ENCODE results near the gene ENTPD6. TPM values are rescaled to one million over a fixed set of nuclear protein-coding genes. Genes with fewer than 3 reads are reported as not detected.

Gene ENTPD6
- polyA plus RNA-seq, 1 donor from 2014 or later: 143 TPM

DNA sequence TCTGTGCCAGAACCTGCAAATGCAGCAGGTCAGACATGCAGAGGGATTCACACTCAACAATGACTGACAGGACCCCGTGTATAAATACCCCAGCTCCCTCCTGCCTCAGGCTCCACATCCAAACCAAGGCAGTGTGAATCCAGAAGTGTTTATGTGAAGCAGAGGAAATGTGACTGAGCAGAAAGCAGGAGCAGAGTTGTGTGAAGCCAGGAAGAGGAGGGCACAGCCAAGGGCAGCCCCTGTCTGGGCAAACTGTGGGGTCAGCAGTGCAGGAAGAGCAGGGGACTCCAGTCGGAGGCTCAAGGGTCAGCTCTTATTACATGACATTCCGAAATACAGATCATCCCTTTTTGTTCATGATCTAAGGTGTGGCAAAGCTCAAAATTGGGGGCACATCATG, 19.3 kb upstream of the ENTPD6 start:
- Histone ChIP-seq H3K27me3 (ENCODE audit: insufficient read depth, low read depth, low read length) (no peaks in the 10 kb centered on the region), H3K4me3 (ENCODE audit: low read length) (no peak overlapping the region), H3K36me3 (ENCODE audit: insufficient read depth, low read length) (no peaks in the 10 kb centered on the region), H3K79me2 (replicated peaks; ENCODE audit: insufficient read depth, low read length) (no peaks in the 10 kb centered on the region), H3K9me3 (ENCODE audit: low read length) (peaks cover 5% of the 10 kb centered on the region), H3K4me2 (ENCODE audit: low read length) (no peak overlapping the region), H2AFZ (ENCODE audit: low read depth, low read length) (no peak overlapping the region), H3K9me2 (ENCODE audit: insufficient read depth, low read length) (no peaks in the 10 kb centered on the region), H3K27ac (ENCODE audit: low read length) (no peak overlapping the region), H4K20me1 (ENCODE audit: insufficient read depth) (no peaks in the 10 kb centered on the region), H3F3A (ENCODE audit: insufficient read depth, low read length, poor library complexity, severe bottlenecking) (no peaks in the 10 kb centered on the region), H3K9ac (ENCODE audit: low read length) (no peak overlapping the region)
- TF ChIP-seq EP300 (conservative IDR thresholded peaks at IDR 0.05; ENCODE audit: poor library complexity, severe bottlenecking) (no peak), EZH2 (IDR thresholded peaks at IDR 0.05; ENCODE audit: borderline replicate concordance, insufficient read depth, low read length, poor library complexity, severe bottlenecking) (no peak)
- TF ChIP-seq, protein P1, sequence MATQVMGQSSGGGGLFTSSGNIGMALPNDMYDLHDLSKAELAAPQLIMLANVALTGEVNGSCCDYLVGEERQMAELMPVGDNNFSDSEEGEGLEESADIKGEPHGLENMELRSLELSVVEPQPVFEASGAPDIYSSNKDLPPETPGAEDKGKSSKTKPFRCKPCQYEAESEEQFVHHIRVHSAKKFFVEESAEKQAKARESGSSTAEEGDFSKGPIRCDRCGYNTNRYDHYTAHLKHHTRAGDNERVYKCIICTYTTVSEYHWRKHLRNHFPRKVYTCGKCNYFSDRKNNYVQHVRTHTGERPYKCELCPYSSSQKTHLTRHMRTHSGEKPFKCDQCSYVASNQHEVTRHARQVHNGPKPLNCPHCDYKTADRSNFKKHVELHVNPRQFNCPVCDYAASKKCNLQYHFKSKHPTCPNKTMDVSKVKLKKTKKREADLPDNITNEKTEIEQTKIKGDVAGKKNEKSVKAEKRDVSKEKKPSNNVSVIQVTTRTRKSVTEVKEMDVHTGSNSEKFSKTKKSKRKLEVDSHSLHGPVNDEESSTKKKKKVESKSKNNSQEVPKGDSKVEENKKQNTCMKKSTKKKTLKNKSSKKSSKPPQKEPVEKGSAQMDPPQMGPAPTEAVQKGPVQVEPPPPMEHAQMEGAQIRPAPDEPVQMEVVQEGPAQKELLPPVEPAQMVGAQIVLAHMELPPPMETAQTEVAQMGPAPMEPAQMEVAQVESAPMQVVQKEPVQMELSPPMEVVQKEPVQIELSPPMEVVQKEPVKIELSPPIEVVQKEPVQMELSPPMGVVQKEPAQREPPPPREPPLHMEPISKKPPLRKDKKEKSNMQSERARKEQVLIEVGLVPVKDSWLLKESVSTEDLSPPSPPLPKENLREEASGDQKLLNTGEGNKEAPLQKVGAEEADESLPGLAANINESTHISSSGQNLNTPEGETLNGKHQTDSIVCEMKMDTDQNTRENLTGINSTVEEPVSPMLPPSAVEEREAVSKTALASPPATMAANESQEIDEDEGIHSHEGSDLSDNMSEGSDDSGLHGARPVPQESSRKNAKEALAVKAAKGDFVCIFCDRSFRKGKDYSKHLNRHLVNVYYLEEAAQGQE (IDR thresholded peaks at IDR 0.05; ENCODE audit: borderline replicate concordance): no peak

DNA sequence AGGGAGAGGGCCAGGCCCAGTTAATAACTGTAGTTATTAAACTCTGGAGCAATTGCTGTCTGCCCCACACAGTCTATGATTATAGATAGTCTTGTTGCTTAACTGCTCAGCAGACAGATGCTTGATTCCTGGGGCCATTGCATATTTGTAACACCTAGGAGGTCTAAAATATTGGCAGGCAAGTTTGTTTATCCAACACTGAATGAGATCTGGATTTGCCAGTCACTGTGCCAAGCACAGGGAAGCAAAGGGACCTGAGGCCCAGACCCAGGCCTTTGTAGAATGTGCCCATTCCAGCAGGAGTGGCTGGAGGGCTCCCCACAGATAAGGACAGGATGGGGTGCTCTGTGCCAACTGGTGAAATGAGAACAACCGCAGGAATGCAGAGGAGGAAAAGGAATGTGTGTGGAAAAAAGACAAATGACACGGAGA, 17.6 kb upstream of the ENTPD6 start:
- Histone ChIP-seq H3K36me3 (ENCODE audit: insufficient read depth, low read length) (no peaks in the 10 kb centered on the region), H3K4me3 (ENCODE audit: low read length) (no peak overlapping the region), H3F3A (ENCODE audit: insufficient read depth, low read length, poor library complexity, severe bottlenecking) (no peaks in the 10 kb centered on the region), H3K9ac (ENCODE audit: low read length) (no peak overlapping the region), H3K79me2 (replicated peaks; ENCODE audit: insufficient read depth, low read length) (no peaks in the 10 kb centered on the region), H3K27me3 (ENCODE audit: insufficient read depth, low read depth, low read length) (no peaks in the 10 kb centered on the region), H3K9me3 (ENCODE audit: low read length) (peaks cover 5% of the 10 kb centered on the region), H3K9me2 (ENCODE audit: insufficient read depth, low read length) (no peaks in the 10 kb centered on the region), H3K4me2 (ENCODE audit: low read length) (no peak overlapping the region), H2AFZ (ENCODE audit: low read depth, low read length) (no peak overlapping the region), H3K27ac (ENCODE audit: low read length) (no peak overlapping the region), H4K20me1 (ENCODE audit: insufficient read depth) (no peaks in the 10 kb centered on the region)
- TF ChIP-seq, protein P2, sequence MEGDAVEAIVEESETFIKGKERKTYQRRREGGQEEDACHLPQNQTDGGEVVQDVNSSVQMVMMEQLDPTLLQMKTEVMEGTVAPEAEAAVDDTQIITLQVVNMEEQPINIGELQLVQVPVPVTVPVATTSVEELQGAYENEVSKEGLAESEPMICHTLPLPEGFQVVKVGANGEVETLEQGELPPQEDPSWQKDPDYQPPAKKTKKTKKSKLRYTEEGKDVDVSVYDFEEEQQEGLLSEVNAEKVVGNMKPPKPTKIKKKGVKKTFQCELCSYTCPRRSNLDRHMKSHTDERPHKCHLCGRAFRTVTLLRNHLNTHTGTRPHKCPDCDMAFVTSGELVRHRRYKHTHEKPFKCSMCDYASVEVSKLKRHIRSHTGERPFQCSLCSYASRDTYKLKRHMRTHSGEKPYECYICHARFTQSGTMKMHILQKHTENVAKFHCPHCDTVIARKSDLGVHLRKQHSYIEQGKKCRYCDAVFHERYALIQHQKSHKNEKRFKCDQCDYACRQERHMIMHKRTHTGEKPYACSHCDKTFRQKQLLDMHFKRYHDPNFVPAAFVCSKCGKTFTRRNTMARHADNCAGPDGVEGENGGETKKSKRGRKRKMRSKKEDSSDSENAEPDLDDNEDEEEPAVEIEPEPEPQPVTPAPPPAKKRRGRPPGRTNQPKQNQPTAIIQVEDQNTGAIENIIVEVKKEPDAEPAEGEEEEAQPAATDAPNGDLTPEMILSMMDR (IDR thresholded peaks at IDR 0.05; ENCODE audit: poor library complexity, severe bottlenecking): no peak
- TF ChIP-seq RAD21 (conservative IDR thresholded peaks at IDR 0.05) (no peak), POLR2AphosphoS5 (IDR thresholded peaks at IDR 0.05) (no peak), TAF1 (IDR thresholded peaks at IDR 0.05; ENCODE audit: low read depth) (no peak), MXI1 (conservative IDR thresholded peaks at IDR 0.05; ENCODE audit: poor library complexity, severe bottlenecking) (no peak), SMC3 (conservative IDR thresholded peaks at IDR 0.05; ENCODE audit: poor library complexity) (no peak), EZH2 (IDR thresholded peaks at IDR 0.05; ENCODE audit: borderline replicate concordance, insufficient read depth, low read length, poor library complexity, severe bottlenecking) (no peak), EP300 (conservative IDR thresholded peaks at IDR 0.05; ENCODE audit: poor library complexity, severe bottlenecking) (no peak)
- TF ChIP-seq, protein P1 (IDR thresholded peaks at IDR 0.05; ENCODE audit: borderline replicate concordance): no peak
